Iris pigment epithelial cell (primary cell): ENCODE measurements around the gene MYBBP1A.
"Not testable (repeated sequence)": the region's sequence is repeated elsewhere in the genome, so short reads cannot be mapped to it uniquely, and the experiment has no call there.

Experiments
- DNase-seq: peaks from one replicate; pipeline ENCODE4 v3.0.0-alpha.2; 2011; ENCODE audit warnings: low read depth

Gene MYBBP1A

DNA sequence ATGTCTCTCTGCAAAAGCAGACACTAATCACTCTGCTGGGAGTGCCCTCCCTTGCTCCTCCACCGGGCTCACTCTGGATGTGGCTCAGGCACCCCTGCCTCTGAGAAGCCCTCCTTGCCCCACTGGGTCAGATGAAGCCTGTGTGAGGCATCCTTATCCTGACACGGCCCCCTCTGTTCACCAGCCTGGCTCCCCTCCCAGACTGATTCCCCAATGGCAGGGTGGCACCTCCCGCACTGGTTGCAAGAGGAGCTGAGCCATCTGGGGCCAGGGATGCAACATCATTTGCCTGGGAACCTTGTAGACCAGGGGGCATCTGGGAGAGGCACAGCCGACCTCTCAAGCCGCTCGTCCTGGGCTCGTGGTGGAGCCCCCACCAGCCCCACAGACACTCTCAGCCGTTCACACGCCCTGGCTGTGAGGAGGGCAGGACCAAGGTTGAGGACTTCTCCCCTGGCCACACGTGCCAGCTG is 35.8 kb upstream of the MYBBP1A start:
- no peak for DNase-seq

DNA sequence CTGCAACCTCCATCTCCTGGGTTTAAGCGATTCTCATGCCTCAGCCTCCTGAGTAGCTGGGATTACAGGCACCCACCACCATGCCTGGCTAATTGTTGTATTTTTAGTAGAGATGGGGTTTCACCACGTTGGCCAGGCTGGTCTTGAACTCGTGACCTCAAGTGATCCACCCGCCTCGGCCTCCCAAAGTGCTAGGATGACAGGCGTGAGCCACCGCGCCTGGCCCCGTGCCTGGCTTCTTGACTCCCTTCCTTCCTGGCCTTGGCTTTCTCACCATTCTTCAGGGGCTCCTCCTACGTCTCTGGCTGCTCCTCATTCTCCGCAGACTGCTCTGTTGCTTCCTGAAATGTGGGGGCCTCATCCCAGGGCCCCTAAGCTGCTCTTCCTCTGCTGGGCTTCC is 34.9 kb upstream of the MYBBP1A start:
- not testable (repeated sequence) for DNase-seq

DNA sequence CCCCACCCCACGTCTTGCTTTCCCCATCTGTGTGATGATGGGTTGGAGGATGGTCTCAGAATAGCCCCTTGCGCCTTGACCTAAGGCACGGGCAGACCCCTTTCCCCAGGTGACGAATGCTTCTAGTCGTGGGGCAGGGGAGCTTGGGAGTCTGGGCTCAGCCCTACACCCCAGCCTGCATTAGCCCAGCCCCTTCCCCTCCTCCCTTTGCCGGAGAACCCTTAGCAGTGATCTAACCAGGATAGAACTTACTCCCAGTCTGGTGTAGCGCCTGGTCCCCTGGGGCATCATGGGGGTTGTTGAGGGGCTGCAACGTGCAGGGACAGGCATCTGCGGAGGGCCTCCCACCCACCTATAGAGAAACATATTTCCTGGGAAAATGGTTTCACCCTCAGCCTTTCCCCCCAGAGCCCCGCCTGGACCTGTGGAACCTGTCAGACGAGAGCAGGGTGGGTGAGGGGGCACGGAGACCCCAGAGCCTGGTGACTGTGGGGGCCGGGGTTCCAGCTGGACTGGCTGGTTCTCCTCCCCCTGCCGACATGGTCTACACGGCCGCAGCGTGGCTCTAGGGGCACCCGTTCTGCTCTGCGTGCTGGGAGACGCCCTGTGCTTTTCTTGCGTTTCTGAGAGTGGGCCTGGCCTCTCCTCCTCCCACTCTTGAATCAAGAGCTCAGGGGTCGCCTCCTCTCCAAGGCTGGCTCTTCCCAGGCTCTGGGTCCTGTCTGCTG is 33.9 kb upstream of the MYBBP1A start:
- no peak for DNase-seq

DNA sequence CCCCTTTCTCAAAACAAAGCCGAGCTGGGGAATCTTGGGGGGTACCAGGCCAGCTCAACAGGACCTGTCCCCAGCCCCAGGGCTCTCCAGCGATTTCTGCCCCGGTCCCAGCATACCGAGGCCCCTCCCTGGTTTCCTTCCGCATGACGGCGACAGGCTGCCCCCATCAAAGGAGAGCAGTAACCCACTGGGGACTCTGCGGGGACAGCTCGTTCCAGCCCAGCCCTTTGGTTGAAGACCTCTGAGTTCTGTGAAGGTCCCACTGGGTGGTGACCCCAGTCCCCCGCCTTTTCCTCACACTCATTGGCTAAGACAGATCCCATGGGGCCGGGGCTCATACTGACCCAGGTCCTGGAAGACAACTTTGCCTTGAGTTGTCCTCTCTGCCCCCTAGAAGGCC is 33.2 kb upstream of the MYBBP1A start:
- DNase-seq, result no peak

DNA sequence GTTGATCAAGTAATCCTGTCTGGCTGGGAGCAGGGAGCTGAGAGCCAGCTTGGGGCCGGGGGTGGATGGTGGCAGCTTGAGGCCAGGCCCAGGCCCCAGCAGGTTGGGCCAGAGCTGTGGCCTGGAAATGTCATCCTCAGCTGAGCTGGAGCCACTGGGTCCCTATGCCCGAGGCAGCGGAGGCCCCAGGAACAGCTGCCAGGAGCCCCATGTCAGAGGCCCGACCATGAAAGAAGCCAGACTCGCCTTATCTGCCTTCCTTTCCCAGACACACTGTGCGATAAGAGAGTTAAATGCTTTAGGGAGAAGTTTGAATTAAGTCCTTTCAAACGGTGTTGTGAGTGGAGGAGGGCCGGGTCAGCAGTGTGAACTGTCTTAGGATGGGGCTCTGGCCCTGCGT is 32.6 kb upstream of the MYBBP1A start:
- DNase-seq, result no peak

DNA sequence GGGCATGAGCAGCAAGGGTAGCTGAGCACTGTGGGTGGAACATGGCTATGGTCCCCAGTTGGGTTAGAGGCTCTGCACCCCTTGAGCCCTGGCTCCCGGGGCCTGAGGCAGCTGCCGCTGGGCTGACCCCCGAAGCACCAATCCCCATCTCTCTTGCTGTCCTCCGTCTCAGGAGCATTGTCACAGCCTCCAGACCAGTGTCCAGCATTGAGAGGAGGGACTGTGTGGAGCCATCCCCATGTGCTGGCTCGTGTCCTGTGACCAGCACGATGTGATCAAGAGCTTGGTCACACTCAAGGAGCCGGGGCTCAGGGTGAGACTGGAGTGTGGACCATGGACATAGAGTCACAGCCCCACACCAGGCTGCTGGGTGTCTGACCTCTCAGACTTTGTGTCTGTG is 32.0 kb upstream of the MYBBP1A start:
- no peak for DNase-seq

DNA sequence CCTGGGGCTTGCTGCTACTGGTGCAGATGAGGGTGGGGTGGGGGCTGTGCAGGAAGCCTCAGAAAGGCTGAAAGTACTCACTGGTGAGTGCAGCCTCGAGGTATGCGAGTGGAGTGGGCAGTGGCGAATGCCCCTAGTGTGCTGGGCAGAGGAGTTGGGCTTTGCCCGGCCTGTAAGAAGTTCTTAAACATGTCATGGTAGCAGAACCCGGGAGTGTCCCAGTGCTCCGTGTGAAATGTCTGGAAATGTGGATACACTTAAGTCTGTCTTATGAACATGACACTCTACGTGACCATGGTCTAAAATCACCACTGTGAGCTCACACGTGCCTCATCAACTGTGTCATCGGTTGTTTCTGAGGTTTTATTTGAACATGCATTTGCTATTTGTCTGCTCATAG is 30.9 kb upstream of the MYBBP1A start:
- DNase-seq, result no peak

DNA sequence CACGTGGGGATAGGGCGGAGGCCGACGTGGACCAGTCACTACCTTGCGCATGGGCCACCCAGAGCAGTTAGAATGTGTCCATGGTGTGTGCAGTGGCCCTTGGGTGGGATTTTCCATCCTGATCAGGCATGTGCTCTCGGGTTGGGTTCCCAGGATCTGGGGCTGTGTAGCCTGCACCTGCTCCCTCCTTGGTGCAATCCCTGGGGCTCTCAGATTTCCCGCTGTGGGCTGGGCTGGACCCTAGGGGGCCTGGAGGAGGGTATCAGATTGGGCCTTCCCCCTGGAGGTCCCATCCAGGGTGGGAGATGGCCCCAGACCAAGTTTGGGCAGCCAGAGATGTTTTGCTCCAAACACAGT is 30.4 kb upstream of the MYBBP1A start:
- DNase-seq, result no peak

DNA sequence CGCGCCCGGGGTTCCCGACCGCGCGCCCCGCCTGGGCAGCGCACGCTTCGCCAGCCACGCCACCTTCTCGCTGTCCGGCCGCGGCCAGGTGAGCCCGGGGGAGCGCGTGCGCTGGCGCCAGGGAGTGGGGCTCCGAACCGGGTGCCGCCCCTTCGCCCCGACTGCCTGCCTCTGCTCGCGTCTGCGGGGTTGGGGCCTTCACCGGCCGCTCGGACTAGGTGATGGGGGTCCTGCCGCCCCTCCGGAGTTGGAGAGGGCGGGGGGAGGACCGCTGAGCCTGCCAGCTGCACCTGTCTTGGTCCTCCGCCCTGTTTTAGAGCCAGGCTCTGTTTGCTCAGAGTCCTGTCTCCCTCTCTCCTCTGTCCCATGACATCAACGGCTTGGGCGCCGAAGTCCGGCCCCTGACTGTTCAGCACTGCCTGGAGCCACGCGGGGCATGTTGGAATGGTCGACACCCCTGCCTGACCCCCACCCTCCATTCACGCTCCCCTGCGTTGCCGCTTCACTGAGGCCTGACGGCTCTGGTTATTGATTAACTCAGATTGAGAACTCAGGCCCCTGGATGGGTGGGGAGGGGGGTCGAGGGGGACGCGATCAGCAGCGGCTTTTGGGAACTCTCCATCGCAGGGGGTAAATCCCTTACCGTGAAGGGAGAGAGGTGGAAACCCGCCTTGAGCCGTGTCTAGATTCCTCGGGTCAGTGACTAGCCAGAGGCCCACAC is 29.9 kb upstream of the MYBBP1A start:
- no peak for DNase-seq

DNA sequence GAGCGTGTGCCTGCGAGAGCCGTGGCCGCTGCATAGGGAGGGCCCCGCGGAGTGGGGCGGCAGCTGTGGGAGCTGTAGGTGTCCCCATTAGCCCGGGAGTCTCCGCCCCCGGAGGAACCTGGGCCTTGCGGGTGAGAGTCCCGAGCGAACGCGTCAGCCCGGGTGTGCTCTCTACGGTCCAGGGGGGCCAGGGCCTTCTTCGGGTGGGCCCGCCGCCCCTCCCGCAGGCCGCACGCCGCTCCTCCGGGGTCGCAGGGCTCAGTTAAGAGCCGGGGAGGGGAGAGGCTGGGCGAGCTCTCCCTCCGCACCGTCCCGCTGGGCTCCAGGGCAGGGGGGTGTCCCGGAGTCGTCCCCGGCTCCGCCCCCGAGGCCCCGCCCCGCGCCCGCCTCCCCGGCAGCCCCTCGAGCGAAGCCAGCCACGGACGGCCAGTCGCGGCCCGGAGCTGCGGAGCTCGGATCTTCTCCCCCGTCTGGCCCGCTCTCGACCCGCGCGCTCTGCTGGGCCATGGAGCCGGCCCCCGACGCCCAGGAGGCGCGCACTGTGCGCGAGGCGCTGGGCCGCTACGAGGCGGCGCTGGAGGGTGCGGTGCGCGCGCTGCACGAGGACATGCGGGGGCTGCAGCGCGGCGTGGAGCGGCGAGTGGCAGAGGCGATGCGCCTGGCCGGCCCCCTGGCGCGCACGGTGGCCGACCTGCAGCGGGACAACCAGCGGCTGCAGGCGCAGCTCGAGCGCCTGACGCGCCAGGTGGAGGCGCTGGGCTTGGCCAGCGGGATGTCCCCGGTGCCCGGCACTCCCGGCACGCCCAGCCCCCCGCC is 29.1 kb upstream of the MYBBP1A start, which contains the start of gene SMTNL2:
SMTNL2 (plus strand) TSS at position 429 of the 816 bp plus-strand sequence; CDS start at position 506, 77 bp downstream.
- DNase-seq, result no peak

DNA sequence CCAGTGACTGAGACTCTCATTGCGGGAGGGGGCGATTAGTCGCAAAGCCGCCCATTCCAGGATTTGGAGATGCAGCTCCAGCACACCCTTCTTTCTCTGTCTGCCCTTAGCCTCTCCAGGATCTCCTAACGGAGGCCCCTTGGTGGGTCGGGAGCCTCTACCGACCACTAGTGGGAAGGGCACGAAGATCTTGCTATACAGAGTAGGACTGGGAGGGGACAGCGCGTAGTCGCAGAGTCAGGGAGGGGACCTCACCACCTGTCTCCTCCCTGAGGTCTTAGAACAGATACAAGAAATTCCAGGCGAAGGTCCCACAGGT is 28.6 kb upstream of the MYBBP1A start:
- DNase-seq, result peak; percentile 8

DNA sequence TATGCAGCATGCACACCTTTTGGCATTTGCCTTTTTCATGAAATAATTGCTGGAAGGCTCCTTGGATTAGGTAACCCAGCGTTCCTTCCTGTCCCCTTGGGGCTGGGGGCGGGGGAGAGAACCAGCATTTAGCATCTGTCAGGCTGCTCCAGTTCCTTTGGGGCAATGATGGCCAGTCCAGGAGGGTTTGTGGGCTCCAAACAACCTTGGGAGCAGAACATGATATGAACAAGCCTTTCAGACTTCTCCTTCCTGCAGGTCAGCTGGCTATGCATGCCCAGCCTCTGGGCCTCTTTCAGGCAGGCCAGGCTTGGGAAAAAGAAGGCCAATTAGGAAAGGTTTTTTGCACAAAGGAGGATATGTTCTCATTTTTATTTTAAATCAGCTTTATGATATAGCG is 28.0 kb upstream of the MYBBP1A start:
- no peak for DNase-seq

DNA sequence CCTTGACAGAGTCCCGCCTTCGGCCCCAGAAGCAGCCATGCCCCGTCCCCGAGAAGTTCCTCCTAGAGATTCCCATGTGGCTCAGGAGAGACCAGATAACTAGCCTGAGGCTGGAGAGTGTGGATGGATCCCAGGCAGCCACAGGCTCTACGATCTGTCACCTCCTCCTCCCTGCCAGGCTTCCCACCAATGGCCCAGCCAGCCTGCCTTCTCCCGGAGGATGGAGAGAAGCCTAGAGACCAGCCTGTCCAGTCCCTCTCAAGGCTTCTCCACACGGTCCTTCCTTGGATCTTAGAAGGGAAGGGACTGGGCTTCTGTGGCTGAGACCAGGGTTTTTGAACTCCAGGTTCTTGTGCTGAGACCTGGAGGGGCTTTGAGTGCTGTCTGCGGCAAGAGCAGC is 27.5 kb upstream of the MYBBP1A start:
- no peak for DNase-seq

DNA sequence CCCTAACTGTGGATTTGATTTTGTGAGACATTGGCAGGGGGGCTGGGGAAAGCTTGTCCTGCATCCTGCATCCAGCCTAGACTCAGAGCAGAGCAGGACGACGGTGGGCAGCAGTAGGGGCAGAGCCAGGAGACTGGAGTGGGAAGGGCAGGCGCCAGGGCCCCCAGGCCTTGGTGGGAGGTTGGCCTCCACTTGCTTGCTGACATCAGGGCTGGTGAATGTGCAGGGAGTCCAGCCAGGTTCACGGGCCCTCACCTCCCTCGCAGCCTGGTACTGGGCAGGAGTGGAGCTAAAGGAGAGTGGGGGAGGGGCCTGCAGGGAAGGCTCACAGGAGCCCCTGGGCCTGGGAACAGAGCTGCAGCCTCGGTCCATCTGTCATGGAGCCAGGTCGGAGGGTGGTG is 26.9 kb upstream of the MYBBP1A start:
- no peak for DNase-seq

DNA sequence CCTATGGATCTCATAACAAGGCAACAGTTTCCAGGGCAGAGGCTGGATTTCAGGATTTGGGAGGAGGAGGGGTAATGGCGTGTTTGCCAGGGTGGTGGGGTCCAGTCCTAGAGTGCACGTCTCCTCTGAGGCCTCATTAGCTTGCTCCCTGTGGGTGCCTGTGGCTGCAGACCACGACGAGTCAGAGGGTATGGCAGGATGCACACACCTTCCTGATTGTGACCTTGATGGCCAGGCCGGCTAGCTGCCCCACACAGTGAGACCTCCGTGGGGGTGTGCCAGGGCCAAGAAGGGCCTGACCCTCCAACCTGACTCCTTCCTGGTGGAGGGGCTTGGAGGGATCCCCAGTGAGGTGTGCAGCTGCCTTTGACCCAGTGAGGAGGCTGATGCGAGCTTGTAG is 25.1 kb upstream of the MYBBP1A start:
- DNase-seq, result no peak

DNA sequence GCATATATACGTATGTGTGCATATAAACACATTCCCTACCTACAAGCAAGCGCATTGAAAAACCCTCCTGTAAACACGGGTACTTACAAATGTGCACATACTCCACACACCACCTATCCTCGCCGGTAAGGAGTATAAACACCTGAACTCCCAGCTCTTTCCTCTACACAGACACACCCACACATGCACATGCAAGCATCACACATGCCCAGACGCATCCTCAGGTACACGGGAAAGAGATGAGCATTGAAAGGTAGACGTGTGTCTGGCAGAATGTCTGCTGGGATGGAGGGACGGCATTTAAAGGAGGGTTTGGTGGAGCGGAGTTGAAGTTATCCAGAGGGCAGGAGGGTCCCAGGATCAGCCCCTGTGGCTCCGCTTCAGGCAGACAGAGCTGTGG is 24.5 kb upstream of the MYBBP1A start:
- no peak for DNase-seq

DNA sequence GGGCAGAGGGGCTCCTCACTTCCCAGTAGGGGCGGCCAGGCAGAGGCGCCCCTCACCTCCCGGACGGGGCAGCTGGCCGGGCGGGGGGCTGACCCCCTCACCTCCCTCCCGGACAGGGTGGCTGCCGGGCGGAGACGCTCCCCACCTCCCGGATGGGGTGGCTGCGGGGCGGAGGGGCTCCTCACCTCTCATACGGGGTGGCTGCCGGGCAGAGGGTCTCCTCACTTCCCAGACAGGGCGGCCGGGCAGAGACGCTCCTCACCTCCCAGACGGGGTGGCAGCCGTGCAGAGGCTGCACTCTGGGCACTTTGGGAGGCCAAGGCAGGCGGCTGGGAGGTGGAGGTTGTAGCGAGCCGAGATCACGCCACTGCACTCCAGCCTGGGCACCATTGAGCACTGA is 23.2 kb upstream of the MYBBP1A start:
- DNase-seq, result not testable (repeated sequence)

DNA sequence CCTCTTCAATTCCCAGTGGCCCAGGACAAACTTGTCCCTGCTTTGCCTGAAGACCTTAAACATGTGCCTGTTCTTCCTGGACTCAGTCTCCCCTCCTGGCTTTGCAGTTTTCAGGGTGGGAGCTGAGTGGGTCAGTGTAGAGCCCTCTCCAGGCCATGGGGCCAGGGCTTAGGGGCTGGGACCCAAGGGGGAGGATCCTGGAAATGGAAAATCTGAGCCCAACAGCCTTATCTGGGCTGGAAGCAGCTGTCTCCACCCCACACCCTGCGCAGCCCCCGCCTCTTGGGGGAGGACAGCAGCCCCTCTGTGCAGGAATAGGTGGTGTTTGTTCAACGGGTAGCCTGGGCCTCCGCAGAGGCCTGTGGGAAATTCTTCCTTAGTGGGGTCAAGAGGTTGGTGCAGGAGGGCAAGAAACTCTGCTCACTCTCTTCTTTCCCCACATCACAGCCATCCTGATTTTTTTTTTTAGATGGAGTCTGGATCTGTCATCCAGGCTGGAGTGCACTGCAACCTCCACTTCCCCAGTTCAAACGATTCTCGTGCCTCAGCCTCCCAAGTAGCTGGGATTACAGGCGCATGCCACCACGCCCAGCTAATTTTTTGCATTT is 22.3 kb upstream of the MYBBP1A start:
- DNase-seq, result no peak

DNA sequence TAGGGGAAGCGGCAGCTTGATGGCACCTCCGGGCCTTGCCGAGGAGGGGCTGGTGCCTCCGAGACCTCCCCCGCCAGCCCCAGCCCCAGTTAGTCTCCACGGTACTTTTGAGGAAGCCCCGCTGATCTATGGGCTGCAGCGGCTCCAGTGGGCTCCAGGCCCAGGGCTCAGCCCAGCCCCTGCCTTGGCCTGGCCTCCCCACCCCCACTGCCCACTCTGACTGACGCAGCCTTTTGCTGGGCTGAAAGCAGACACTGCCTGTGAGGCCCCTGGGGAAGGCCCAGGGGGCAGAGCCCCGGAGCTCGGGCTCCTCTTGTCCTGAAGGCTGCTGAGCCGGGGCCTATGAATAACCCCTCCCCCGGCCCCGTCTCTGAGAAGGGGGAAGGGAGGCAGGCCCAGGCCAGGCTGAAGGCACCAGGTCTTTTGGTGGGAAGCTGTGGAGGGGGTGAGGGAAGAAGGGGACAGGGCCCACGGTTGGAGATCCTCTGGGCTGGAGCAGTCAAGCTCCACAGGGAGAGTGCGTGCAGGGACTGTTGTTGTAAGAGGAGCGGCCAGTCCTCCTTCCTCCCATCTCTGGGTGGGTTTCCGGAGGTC is 21.6 kb upstream of the MYBBP1A start:
- DNase-seq, result no peak

DNA sequence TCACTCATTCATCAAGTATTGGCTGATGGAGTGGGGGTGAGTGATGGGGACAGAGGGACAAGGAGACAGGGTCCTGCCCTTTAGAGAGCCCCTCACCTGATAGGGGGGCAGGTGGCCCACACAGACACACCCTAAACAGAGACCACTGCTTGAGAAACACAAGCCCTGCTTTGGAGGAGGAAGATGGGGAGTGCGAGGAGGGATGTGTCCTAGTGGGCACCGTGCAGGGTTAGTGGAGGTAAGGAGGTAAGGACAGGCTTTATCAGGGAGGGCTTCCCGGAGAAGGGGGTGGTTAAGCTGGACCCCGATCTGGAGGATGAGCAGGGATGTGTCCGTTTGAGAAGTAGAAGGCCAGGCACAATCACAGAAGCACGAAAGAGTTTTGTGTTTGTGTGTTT is 21.0 kb upstream of the MYBBP1A start:
- DNase-seq, result no peak

DNA sequence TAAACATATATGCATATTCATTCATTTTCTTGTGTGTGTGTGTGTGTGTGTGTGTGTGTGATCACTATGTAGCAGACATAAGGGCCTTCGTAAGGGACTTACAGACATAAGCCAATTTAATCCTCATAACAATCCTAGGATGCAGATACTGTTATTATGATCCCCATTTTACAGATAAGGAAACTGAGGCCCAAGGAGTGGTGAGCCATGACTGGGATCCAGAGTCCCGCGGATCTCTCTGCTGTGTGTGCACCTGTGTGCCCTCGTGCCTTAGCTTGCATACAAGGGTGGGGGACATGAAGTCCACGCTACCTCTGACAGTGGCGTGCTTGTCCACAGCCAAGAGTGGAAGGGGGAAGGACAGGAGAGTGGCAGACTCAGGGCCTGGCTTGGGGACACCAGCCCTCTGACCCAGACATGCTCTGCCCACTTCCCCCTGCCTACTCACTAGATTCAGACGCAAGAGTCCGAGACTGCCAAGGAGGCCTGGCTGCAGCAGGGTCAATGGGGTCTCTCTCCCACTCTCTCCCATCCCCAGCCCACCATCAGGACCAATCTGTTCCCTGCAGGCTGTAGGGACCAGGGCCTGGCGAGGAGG is 19.4 kb upstream of the MYBBP1A start:
- no peak for DNase-seq

DNA sequence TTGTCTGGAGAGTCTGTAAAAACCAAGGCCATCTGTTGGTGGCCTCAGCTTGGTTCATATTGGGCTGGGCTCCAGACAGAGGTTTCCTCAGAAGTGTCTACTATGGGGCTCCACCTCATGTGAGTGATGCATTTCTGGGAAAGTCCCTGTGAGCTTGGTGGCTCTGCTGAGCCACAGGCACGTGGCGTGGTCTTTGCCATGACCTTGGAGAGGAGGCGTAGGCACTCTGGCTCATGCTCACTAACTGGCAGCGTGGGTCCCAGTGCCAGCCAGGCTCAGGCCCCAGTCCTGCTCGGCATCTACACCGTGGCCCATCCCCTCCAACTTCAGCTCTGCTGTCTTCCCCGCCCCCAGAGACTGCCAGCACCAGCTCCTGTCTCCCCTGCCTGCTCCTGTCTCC is 18.5 kb upstream of the MYBBP1A start:
- DNase-seq, result no peak
